OCI-LY3 (cell line): ENCODE results near the gene MAP2K4.

Source experiments
- CTCF ChIP-seq: fragments of 200-600, 300-600 bp; sonication (generic); IDR thresholded peaks from 2 replicates; pipeline ENCODE4 v1.5.1; 2014; ENCODE audit warnings: antibody characterized with exemption, low read length, low read depth
- EZH2phosphoT487 ChIP-seq: fragments of 200-600 bp; shearing (Covaris generic); IDR thresholded peaks from 2 replicates; pipeline ENCODE4 v1.6.1; 2018; ENCODE audit warnings: antibody characterized with exemption, mixed run types, low read depth

- TF ChIP-seq CTCF (no peak), EZH2phosphoT487 (no peak)
Measured at GRCh38 chr17:12094336-12094735, 73.7 kb downstream of the MAP2K4 start.
